Body of pancreas (tissue), 4 donors: Measurements from ENCODE around the gene SLX4IP.

Experiments used
- CTCF ChIP-seq, 7 experiments: fragments of 450-650 bp in 4 of 7; fragments of 200-600 bp in 3 of 7; sonication (generic) in 3 of 7; IDR thresholded peaks; one replicate each; pipeline ENCODE4 v1.5.1; 2016 to 2019; ENCODE audit warnings: antibody characterized with exemption in 7 of 7
- POLR2A ChIP-seq, 3 donors: fragments of 450-650 bp; IDR thresholded peaks; one replicate each; pipeline ENCODE4 v1.6.1; 2016; ENCODE audit warnings: antibody characterized with exemption in 3 of 3, mild to moderate bottlenecking in 2 of 3

DNA sequence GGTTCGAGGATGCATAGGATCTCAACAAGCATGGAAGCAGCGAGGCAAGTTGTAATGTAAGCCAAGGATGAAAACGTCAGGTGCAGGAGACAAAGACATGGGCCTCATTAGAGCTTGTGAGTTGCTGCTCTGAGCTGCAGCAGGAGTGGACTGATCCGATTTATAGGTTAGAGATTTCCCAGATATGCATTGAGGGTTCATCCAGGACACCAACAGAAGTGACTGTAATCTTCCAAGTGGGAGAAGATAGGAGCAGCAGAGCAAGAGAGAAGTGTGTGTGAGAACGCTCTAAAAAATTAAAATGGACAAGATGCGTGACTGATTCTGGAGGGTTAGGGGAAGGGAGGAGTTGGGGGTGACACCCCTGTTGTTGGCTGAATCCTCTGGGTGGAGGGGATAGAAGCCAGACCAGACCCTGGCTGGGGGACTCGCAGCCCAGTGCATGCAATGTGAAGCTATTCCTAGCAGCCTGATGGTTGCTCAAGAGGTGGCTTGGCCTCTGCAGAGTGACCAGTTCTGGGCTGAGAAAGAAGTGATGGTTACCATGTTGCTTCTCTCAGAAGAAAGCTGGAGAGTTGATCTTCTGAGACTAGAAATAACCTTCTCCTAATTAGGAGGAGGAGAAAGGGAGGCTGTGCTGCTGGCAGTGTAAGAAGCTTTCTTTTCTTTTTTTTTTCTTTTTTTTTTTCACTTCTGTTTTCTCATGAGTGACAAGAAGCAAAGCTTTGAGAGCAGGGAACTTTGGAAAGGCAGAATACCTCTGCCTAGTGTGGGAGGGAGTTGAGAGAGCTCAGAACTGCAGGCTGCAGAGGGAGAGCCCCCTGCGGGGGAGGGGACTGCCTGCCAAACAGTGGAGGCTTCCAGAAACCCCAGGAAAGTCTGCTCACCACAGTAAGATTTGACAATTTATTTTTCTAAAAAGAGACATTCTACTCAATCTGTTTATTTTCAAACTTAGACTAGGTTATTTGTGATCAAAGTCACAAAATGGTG lies 116.9 kb downstream of the SLX4IP start:
- TF ChIP-seq CTCF (IDR thresholded peaks at IDR 0.05) = no peak
- TF ChIP-seq POLR2A (IDR thresholded peaks at IDR 0.05) = no peak
